H9 (cell line): ENCODE measurements around the gene FANCI. TPM values are rescaled to one million over a fixed set of nuclear protein-coding genes. Genes with fewer than 3 reads are reported as not detected.
A peak's percentile ranks its signal among the peaks of the same experiment; 100 is the strongest.

Experiments used
- DNase-seq: peaks from one replicate; pipeline ENCODE4 v3.0.0-alpha.2; 2017
- H2AFZ ChIP-seq: one replicate; pipeline ENCODE4 v1.6.1; 2013; ENCODE audit warnings: mild to moderate bottlenecking, low read length, control low read depth, moderate library complexity
- H2AK5ac ChIP-seq: 2 replicates; pipeline ENCODE4 v1.6.1; 2013; ENCODE audit warnings: low read length, control low read depth, mixed read lengths; ENCODE audit not compliant: insufficient read length
- H2BK120ac ChIP-seq: one replicate; pipeline ENCODE4 v1.6.1; 2013; ENCODE audit warnings: low read depth, mild to moderate bottlenecking, low read length, control low read depth, inconsistent platforms; ENCODE audit not compliant: poor library complexity, severe bottlenecking
- H2BK12ac ChIP-seq: 2 replicates; pipeline ENCODE4 v1.6.1; 2013; ENCODE audit warnings: low read length, control low read depth, mixed read lengths, low read depth; ENCODE audit not compliant: insufficient read length
- H2BK15ac ChIP-seq: 2 replicates; pipeline ENCODE4 v1.6.1; 2013; ENCODE audit warnings: low read depth, low read length, control low read depth
- H2BK20ac ChIP-seq: one replicate; pipeline ENCODE4 v1.6.1; 2013; ENCODE audit warnings: low read depth, mild to moderate bottlenecking, low read length, control low read depth, inconsistent platforms; ENCODE audit not compliant: poor library complexity, severe bottlenecking
- H2BK5ac ChIP-seq: 2 replicates; pipeline ENCODE4 v1.6.1; 2013; ENCODE audit warnings: low read length, control low read depth, mixed read lengths; ENCODE audit not compliant: insufficient read length
- H3K14ac ChIP-seq: 2 replicates; pipeline ENCODE4 v1.6.1; 2013; ENCODE audit warnings: low read length, control low read depth; ENCODE audit not compliant: insufficient read depth
- H3K18ac ChIP-seq: 2 replicates; pipeline ENCODE4 v1.6.1; 2013; ENCODE audit warnings: low read depth, mild to moderate bottlenecking, mixed read lengths, low read length, control low read depth; ENCODE audit not compliant: insufficient read length
- H3K23ac ChIP-seq: 2 replicates; pipeline ENCODE4 v1.6.1; 2013; ENCODE audit warnings: low read length, control low read depth, mixed read lengths, low read depth; ENCODE audit not compliant: insufficient read length
- H3K23me2 ChIP-seq: 2 replicates; pipeline ENCODE4 v1.6.1; 2013; ENCODE audit warnings: low read depth, mild to moderate bottlenecking, mixed read lengths, low read length, control low read depth; ENCODE audit not compliant: insufficient read length, poor library complexity, severe bottlenecking
- H3K27ac ChIP-seq: 2 replicates; pipeline ENCODE4 v1.5.1; 2013; ENCODE audit warnings: low read length, control low read depth, mixed read lengths, low read depth; ENCODE audit not compliant: insufficient read length
- H3K27me3 ChIP-seq: 2 replicates; pipeline ENCODE4 v1.6.1; 2013; ENCODE audit warnings: low read length, control low read depth, inconsistent platforms; ENCODE audit not compliant: insufficient read depth
- H3K4ac ChIP-seq: 2 replicates; pipeline ENCODE4 v1.6.1; 2013; ENCODE audit warnings: low read depth, mild to moderate bottlenecking, control low read depth, inconsistent platforms, low read length, moderate library complexity
- H3K4me1 ChIP-seq: 2 replicates; pipeline ENCODE4 v1.6.1; 2013; ENCODE audit warnings: low read length, control low read depth, inconsistent platforms; ENCODE audit not compliant: insufficient read depth
- H3K4me2 ChIP-seq: 2 replicates; pipeline ENCODE4 v1.6.1; 2013; ENCODE audit warnings: low read length, control low read depth, mixed read lengths; ENCODE audit not compliant: insufficient read length, insufficient read depth
- H3K56ac ChIP-seq: 2 replicates; pipeline ENCODE4 v1.6.1; 2013; ENCODE audit warnings: low read depth, mild to moderate bottlenecking, mixed read lengths, low read length, control low read depth; ENCODE audit not compliant: insufficient read length
- H3K79me1 ChIP-seq: 2 replicates; pipeline ENCODE4 v1.6.1; 2013; ENCODE audit warnings: low read depth, mild to moderate bottlenecking, moderate library complexity, low read length, control low read depth, inconsistent platforms; ENCODE audit not compliant: insufficient read depth, poor library complexity, severe bottlenecking
- H3K79me2 ChIP-seq: 2 replicates; pipeline ENCODE4 v1.6.1; 2013; ENCODE audit warnings: low read length, control low read depth, inconsistent platforms; ENCODE audit not compliant: insufficient read depth
- H3K9ac ChIP-seq: 2 replicates; pipeline ENCODE4 v1.6.1; 2013; ENCODE audit warnings: low read length, control low read depth, mixed read lengths; ENCODE audit not compliant: insufficient read length; ENCODE audit errors: extremely low read depth
- H3K9me3 ChIP-seq: one replicate; pipeline ENCODE4 v1.6.1; 2013; ENCODE audit warnings: low read depth, low read length, inconsistent platforms; ENCODE audit not compliant: control insufficient read depth
- H3T11ph ChIP-seq: one replicate; pipeline ENCODE4 v1.6.1; 2013; ENCODE audit warnings: mild to moderate bottlenecking, low read length, control low read depth, inconsistent platforms
- H4K20me1 ChIP-seq: one replicate; pipeline ENCODE4 v1.6.1; 2013; ENCODE audit not compliant: control insufficient read depth, insufficient read length, insufficient read depth
- H4K5ac ChIP-seq: 2 replicates; pipeline ENCODE4 v1.6.1; 2013; ENCODE audit warnings: low read depth, mild to moderate bottlenecking, mixed read lengths, low read length, control low read depth; ENCODE audit not compliant: insufficient read length
- H4K8ac ChIP-seq: replicated peaks from 2 replicates; pipeline ENCODE4 v1.6.1; 2013; ENCODE audit warnings: low read length, control low read depth, mixed read lengths, low read depth; ENCODE audit not compliant: insufficient read length
- H4K91ac ChIP-seq: 2 replicates; pipeline ENCODE4 v1.6.1; 2013; ENCODE audit warnings: low read depth, mild to moderate bottlenecking, moderate library complexity, mixed read lengths, low read length, control low read depth; ENCODE audit not compliant: insufficient read length
- H3K27ac Mint-ChIP-seq, 3 experiments: 2 replicates in 2 of 3; 3 replicates in 1 of 3; pipeline ENCODE4 v1.8.0; 2020 to 2021; ENCODE audit warnings: mixed read lengths in 3 of 3, mild to moderate bottlenecking in 1 of 3, moderate library complexity in 1 of 3
- H3K27me3 Mint-ChIP-seq: 2 replicates; pipeline ENCODE4 v1.8.0; 2021; ENCODE audit warnings: low read depth, mild to moderate bottlenecking, moderate library complexity, mixed read lengths
- H3K36me3 Mint-ChIP-seq, 3 experiments: 2 replicates in 2 of 3; 3 replicates in 1 of 3; pipeline ENCODE4 v1.8.0; 2020 to 2021; ENCODE audit warnings: low read depth in 3 of 3, mixed read lengths in 3 of 3; ENCODE audit not compliant: insufficient read depth in 1 of 3
- H3K4me1 Mint-ChIP-seq, 2 experiments: 2 replicates each; pipeline ENCODE4 v1.8.0; 2020; ENCODE audit warnings: mixed read lengths in 2 of 2
- H3K4me3 Mint-ChIP-seq, 2 experiments: 2 replicates in 1 of 2; 3 replicates in 1 of 2; pipeline ENCODE4 v1.8.0; 2020 to 2021; ENCODE audit warnings: mild to moderate bottlenecking in 2 of 2, mixed read lengths in 2 of 2, moderate library complexity in 1 of 2
- H3K9me3 Mint-ChIP-seq, 2 experiments: 2 replicates in 1 of 2; 3 replicates in 1 of 2; pipeline ENCODE4 v1.8.0; 2020; ENCODE audit warnings: mild to moderate bottlenecking in 2 of 2, mixed read lengths in 2 of 2, moderate library complexity in 1 of 2
- WGBS: extraction: QIAGEN DNeasy Blood & Tissue Kit; methylation state at CpG from one replicate; pipeline ENCODE4 v1.1.7; 2013; ENCODE audit warnings: missing lambda C conversion rate, low lambda C conversion rate, mixed read lengths; ENCODE audit not compliant: insufficient read length; ENCODE audit errors: extremely low coverage; 5-methylcytosine and 5-hydroxymethylcytosine counted together
- total RNA-seq: library from RNA; stranded (reverse); gene quantifications from 2 replicates; pipeline ENCODE4 v1.2.1, GENCODE V29; 2021
- TF ChIP-seq, protein P1 (sequence below): fragments of 200-600 bp; sonication (generic); conservative IDR thresholded peaks from 3 replicates; pipeline ENCODE4 v1.8.0; 2021; ENCODE audit warnings: antibody characterized with exemption, mild to moderate bottlenecking

The FANCI gene
- total RNA-seq, 1 experiment from 2014 or later: 106 TPM

DNA sequence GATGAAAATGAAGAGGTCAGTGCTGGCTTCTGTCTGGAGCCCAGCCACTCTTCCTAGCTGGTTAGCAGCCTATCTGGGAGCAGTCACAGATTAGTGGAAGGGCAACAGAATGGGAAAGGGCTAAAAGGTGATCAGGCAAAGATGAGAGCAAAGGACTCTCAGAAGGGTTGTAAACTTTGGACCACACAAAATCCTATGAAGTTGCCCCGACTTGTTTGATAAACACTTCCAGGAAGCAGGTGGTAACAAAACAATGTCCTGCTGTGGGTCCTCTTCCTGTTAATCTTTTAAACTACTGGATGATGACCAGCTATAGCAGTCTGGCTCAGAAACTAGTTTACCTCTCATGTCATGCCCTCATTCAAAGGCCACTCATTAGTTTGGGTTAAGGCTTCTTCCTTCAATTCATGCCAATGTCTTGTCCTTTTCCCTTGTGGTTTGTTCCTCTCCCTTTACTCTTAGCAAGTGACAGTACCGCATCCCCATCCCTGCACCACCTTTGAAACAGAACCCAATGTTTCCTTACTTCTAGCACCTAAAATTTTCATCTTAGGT is 71.7 kb downstream of the FANCI start:
- H3K9me3 Mint-ChIP-seq: no peaks in the 10 kb centered on the region
- peak overlapping the region in 1 of 3 experiments; percentile 17; a peak in 2 of 7 replicates for H3K27ac Mint-ChIP-seq
- TF ChIP-seq, protein P1, sequence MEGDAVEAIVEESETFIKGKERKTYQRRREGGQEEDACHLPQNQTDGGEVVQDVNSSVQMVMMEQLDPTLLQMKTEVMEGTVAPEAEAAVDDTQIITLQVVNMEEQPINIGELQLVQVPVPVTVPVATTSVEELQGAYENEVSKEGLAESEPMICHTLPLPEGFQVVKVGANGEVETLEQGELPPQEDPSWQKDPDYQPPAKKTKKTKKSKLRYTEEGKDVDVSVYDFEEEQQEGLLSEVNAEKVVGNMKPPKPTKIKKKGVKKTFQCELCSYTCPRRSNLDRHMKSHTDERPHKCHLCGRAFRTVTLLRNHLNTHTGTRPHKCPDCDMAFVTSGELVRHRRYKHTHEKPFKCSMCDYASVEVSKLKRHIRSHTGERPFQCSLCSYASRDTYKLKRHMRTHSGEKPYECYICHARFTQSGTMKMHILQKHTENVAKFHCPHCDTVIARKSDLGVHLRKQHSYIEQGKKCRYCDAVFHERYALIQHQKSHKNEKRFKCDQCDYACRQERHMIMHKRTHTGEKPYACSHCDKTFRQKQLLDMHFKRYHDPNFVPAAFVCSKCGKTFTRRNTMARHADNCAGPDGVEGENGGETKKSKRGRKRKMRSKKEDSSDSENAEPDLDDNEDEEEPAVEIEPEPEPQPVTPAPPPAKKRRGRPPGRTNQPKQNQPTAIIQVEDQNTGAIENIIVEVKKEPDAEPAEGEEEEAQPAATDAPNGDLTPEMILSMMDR: no peak
- H3K18ac ChIP-seq: no peak overlapping the region
- no peak overlapping the region for H3K23ac ChIP-seq
- H3K27ac ChIP-seq: no peak overlapping the region
- H2BK5ac ChIP-seq: no peak overlapping the region
- H3T11ph ChIP-seq: no peak overlapping the region
- no peak overlapping the region for H4K91ac ChIP-seq
- H2BK120ac ChIP-seq: no peak overlapping the region
- H3K56ac ChIP-seq: no peak overlapping the region
- peaks cover 46 to 82% (median 80%) of the 10 kb centered on the region in 3 experiments for H3K36me3 Mint-ChIP-seq
- no peak overlapping the region for H3K4ac ChIP-seq
- no peak overlapping the region for H4K5ac ChIP-seq
- H3K23me2 ChIP-seq: no peaks in the 10 kb centered on the region
- no peak overlapping the region for H2AFZ ChIP-seq
- no peaks in the 10 kb centered on the region for H3K79me1 ChIP-seq
- H2BK15ac ChIP-seq: no peak overlapping the region
- H2BK20ac ChIP-seq: no peak overlapping the region
- no peaks in the 10 kb centered on the region for H3K27me3 Mint-ChIP-seq
- no peaks in the 10 kb centered on the region for H3K9me3 ChIP-seq
- H3K4me2 ChIP-seq: no peak overlapping the region
- H2AK5ac ChIP-seq: no peak overlapping the region
- no peaks in the 10 kb centered on the region for H3K27me3 ChIP-seq
- H3K4me1 Mint-ChIP-seq: no peaks in the 10 kb centered on the region
- no peak overlapping the region for H2BK12ac ChIP-seq
- no peak overlapping the region for H4K8ac ChIP-seq
- H3K4me1 ChIP-seq: no peaks in the 10 kb centered on the region
- H4K20me1 ChIP-seq: no peaks in the 10 kb centered on the region
- no peak overlapping the region for H3K9ac ChIP-seq
- H3K79me2 ChIP-seq: no peaks in the 10 kb centered on the region
- no peak overlapping the region for H3K4me3 Mint-ChIP-seq
- no peak for DNase-seq
- no peak overlapping the region for H3K14ac ChIP-seq
- WGBS: no CpG with 5 or more reads among the region's 2 CpGs
